ENCODE data around the gene RBM17.

GRCh38 chr10:6123532-6123931, 34.7 kb downstream of the RBM17 start:
- TF ChIP-seq CTCF (conservative IDR thresholded peaks at IDR 0.05; ENCODE audit: low read depth, low read length): no peak
- TF ChIP-seq POLR2A (IDR thresholded peaks at IDR 0.05; ENCODE audit: low read depth, low read length): no peak
- no peak for TF ChIP-seq CHD1 (IDR thresholded peaks at IDR 0.05; ENCODE audit: low read depth, low read length)
- TF ChIP-seq USF2 (IDR thresholded peaks at IDR 0.05; ENCODE audit: low read depth, low read length): no peak
- TF ChIP-seq RCOR1 (IDR thresholded peaks at IDR 0.05; ENCODE audit: insufficient replicate concordance, low read length): no peak
- TF ChIP-seq MXI1 (IDR thresholded peaks at IDR 0.05; ENCODE audit: borderline replicate concordance, low read depth, low read length): no peak
- TF ChIP-seq CEBPB (IDR thresholded peaks at IDR 0.05; ENCODE audit: low read depth, low read length): no peak
- no peak for TF ChIP-seq SMC3 (IDR thresholded peaks at IDR 0.05; ENCODE audit: low read depth, low read length)
- no peak for TF ChIP-seq ELK1 (IDR thresholded peaks at IDR 0.05; ENCODE audit: borderline replicate concordance, low read depth, low read length)
- TF ChIP-seq MAFK (IDR thresholded peaks at IDR 0.05; ENCODE audit: low read depth, low read length): no peak
- TF ChIP-seq FOS (IDR thresholded peaks at IDR 0.05; ENCODE audit: low read depth, low read length): no peak
- TF ChIP-seq MAZ (IDR thresholded peaks at IDR 0.05; ENCODE audit: borderline replicate concordance, low read depth, low read length): no peak
- TF ChIP-seq RAD21 (IDR thresholded peaks at IDR 0.05; ENCODE audit: low read length): no peak

Data from IMR-90 (cell line).